Measurements from ENCODE around the gene UTS2B.

Gene UTS2B

GRCh38 chr3:191259486-191259885 lies 70.8 kb downstream of the UTS2B start:
- no peak for TF ChIP-seq CTCF (IDR thresholded peaks at IDR 0.05)

GRCh38 chr3:191257286-191257685 lies 73.0 kb downstream of the UTS2B start:
- TF ChIP-seq CTCF (IDR thresholded peaks at IDR 0.05), result no peak

GRCh38 chr3:191256405-191256804 lies 73.9 kb downstream of the UTS2B start:
- no peak for TF ChIP-seq CTCF (IDR thresholded peaks at IDR 0.05)

- no peak for TF ChIP-seq CTCF (IDR thresholded peaks at IDR 0.05)
These were observed 75.2 kb downstream of the UTS2B start for GRCh38 chr3:191255156-191255555.

GRCh38 chr3:191254098-191254873 lies 76.0 kb downstream of the UTS2B start:
- no peak for TF ChIP-seq CTCF (IDR thresholded peaks at IDR 0.05)

GRCh38 chr3:191253089-191253799 lies 77.1 kb downstream of the UTS2B start:
- TF ChIP-seq CTCF (IDR thresholded peaks at IDR 0.05), result no peak

- TF ChIP-seq CTCF (IDR thresholded peaks at IDR 0.05), result no peak
These were observed 83.7 kb downstream of the UTS2B start for GRCh38 chr3:191246630-191247029.
